KMS-11 (cell line): ENCODE measurements around the gene TMCC3.
A peak's percentile ranks its signal among the peaks of the same experiment; 100 is the strongest.

Source experiments
- H2AFZ ChIP-seq: fragments of 200-600 bp; sonication (generic); 2 replicates; pipeline ENCODE4 v1.6.1; 2016; ENCODE audit warnings: antibody characterized with exemption, mixed run types, low read depth
- H3K27ac ChIP-seq: fragments of 200-600 bp; sonication (generic); 2 replicates; pipeline ENCODE4 v1.6.1; 2016; ENCODE audit warnings: mild to moderate bottlenecking, mixed run types
- H3K27me3 ChIP-seq: fragments of 200-600 bp; sonication (generic); 2 replicates; pipeline ENCODE4 v1.6.1; 2017; ENCODE audit warnings: mild to moderate bottlenecking, low read depth, mixed run types, moderate library complexity; ENCODE audit not compliant: insufficient read depth
- H3K36me3 ChIP-seq: fragments of 200-600 bp; sonication (generic); 2 replicates; pipeline ENCODE4 v1.6.1; 2017; ENCODE audit warnings: mild to moderate bottlenecking, mixed run types; ENCODE audit not compliant: insufficient read depth
- H3K4me1 ChIP-seq: fragments of 200-600 bp; sonication (generic); 2 replicates; pipeline ENCODE4 v1.6.1; 2016; ENCODE audit warnings: mild to moderate bottlenecking, low read depth, mixed run types; ENCODE audit not compliant: poor library complexity, severe bottlenecking
- H3K4me2 ChIP-seq: fragments of 200-600 bp; sonication (generic); 2 replicates; pipeline ENCODE4 v1.7.0; 2016; ENCODE audit warnings: mild to moderate bottlenecking, mixed run types
- H3K4me3 ChIP-seq: fragments of 200-600 bp; sonication (generic); IDR thresholded peaks from 2 replicates; pipeline ENCODE4 v1.6.1; 2017; ENCODE audit warnings: low read depth, low read length, mixed read lengths; ENCODE audit not compliant: insufficient read depth
- H3K79me2 ChIP-seq: fragments of 200-600 bp; sonication (generic); 2 replicates; pipeline ENCODE4 v1.6.1; 2016; ENCODE audit warnings: low read depth, mixed run types; ENCODE audit not compliant: insufficient read depth
- H3K9ac ChIP-seq: fragments of 200-600 bp; sonication (generic); 2 replicates; pipeline ENCODE4 v1.6.1; 2016; ENCODE audit warnings: mild to moderate bottlenecking, mixed run types
- H4K20me1 ChIP-seq: fragments of 200-600 bp; sonication (generic); 2 replicates; pipeline ENCODE4 v1.6.1; 2016; ENCODE audit warnings: mild to moderate bottlenecking, mixed run types; ENCODE audit not compliant: insufficient read depth
- TF ChIP-seq, protein P1 (sequence below): fragments of 200-600 bp; sonication (generic); conservative IDR thresholded peaks from 2 replicates; pipeline ENCODE4 v1.6.1; 2017; ENCODE audit warnings: low read depth, mild to moderate bottlenecking, antibody characterized with exemption, low read length, moderate library complexity, mixed read lengths

TMCC3 gene

GRCh38 chr12:94535510-94535921 lies 114.8 kb downstream of the TMCC3 start:
- Histone ChIP-seq H4K20me1 (no peaks in the 10 kb centered on the region), H3K4me3 (no peak overlapping the region), H3K79me2 (no peaks in the 10 kb centered on the region), H3K9ac (no peak overlapping the region), H3K4me1 (peaks cover 4% of the 10 kb centered on the region), H3K36me3 (no peaks in the 10 kb centered on the region), H3K4me2 (no peak overlapping the region), H3K27me3 (no peaks in the 10 kb centered on the region), H3K27ac (no peak overlapping the region), H2AFZ (no peak overlapping the region)
- TF ChIP-seq, protein P1, sequence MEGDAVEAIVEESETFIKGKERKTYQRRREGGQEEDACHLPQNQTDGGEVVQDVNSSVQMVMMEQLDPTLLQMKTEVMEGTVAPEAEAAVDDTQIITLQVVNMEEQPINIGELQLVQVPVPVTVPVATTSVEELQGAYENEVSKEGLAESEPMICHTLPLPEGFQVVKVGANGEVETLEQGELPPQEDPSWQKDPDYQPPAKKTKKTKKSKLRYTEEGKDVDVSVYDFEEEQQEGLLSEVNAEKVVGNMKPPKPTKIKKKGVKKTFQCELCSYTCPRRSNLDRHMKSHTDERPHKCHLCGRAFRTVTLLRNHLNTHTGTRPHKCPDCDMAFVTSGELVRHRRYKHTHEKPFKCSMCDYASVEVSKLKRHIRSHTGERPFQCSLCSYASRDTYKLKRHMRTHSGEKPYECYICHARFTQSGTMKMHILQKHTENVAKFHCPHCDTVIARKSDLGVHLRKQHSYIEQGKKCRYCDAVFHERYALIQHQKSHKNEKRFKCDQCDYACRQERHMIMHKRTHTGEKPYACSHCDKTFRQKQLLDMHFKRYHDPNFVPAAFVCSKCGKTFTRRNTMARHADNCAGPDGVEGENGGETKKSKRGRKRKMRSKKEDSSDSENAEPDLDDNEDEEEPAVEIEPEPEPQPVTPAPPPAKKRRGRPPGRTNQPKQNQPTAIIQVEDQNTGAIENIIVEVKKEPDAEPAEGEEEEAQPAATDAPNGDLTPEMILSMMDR: no peak

DNA sequence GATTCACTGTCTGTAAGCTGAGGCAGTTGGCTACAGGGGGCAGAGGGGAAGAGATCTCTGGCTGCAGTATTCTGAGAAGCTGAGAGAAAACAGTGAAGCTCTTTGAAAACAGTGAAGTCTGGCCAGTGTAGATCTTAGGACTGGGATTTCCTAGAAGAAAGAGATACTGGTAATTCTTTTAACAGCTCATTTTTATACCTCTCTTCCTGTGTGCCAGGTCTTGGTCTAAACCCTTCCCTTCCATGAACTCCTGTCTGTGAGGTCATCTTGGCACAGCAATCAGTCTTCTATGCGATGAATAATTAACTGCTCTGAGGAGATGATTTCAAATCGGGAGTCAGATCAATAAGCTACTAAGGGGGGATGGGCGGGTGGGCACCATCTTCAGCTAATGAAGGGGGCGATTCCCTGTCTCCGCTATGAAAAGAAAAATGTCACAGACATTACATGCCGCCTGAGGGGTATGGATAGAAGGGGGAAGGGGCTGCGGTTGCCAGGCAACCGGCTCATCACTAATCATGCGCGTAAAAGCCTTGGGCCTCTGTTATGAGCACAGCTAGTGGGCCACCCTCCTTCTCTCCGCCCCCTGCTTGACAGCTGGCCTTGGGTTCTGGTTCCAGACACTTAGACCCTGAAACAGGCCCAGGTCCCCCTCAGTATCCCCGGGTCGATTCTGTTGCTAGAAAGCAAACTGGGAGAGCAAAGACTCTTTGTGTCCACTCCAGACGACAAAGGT lies 115.4 kb downstream of the TMCC3 start:
- no peaks in the 10 kb centered on the region for H3K27me3 ChIP-seq
- H3K4me1 ChIP-seq: peaks cover 4% of the 10 kb centered on the region
- H3K9ac ChIP-seq: no peak overlapping the region
- TF ChIP-seq, protein P1: no peak
- H3K4me2 ChIP-seq: no peak overlapping the region
- H3K4me3 ChIP-seq: no peak overlapping the region
- no peaks in the 10 kb centered on the region for H3K79me2 ChIP-seq
- H3K36me3 ChIP-seq: no peaks in the 10 kb centered on the region
- H3K27ac ChIP-seq: no peak overlapping the region
- no peaks in the 10 kb centered on the region for H4K20me1 ChIP-seq
- H2AFZ ChIP-seq: no peak overlapping the region

DNA sequence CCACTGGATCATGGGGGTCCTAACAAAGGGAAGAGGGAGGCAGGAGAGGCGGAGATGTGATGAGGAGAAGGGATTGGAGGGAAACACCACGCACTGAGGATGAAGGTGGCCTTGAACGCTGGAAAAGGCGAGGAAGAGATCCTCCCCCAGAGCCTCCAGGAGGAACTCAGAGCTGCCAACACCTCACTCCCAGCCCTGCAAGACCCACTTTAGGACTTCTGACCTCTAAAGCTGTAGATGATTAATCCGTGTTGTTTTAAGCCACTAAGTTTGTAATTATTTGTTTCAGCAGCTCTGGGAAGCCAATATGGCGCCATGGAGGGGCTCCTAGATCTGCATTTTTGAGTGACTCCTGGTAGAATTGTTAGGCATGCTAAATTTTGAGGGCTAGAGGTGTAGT lies 116.1 kb downstream of the TMCC3 start:
- H3K4me3 ChIP-seq: no peak overlapping the region
- no peak overlapping the region for H3K9ac ChIP-seq
- TF ChIP-seq, protein P1: no peak
- H3K79me2 ChIP-seq: no peaks in the 10 kb centered on the region
- H4K20me1 ChIP-seq: no peaks in the 10 kb centered on the region
- peaks cover 4% of the 10 kb centered on the region for H3K4me1 ChIP-seq
- H2AFZ ChIP-seq: no peak overlapping the region
- H3K36me3 ChIP-seq: no peaks in the 10 kb centered on the region
- H3K27ac ChIP-seq: no peak overlapping the region
- H3K4me2 ChIP-seq: no peak overlapping the region
- H3K27me3 ChIP-seq: no peaks in the 10 kb centered on the region

- TF ChIP-seq, protein P1: peak; percentile 86
- H3K4me2 ChIP-seq: peak overlapping the region; percentile 57; the same call in 1 of the 2 replicates
- no peak overlapping the region for H3K4me3 ChIP-seq
- H3K36me3 ChIP-seq: no peaks in the 10 kb centered on the region
- H3K4me1 ChIP-seq: peaks cover 4% of the 10 kb centered on the region
- no peaks in the 10 kb centered on the region for H3K79me2 ChIP-seq
- H3K9ac ChIP-seq: no peak overlapping the region
- H3K27me3 ChIP-seq: no peaks in the 10 kb centered on the region
- H4K20me1 ChIP-seq: no peaks in the 10 kb centered on the region
- peak overlapping the region; percentile 44; the same call in 1 of the 2 replicates for H2AFZ ChIP-seq
- H3K27ac ChIP-seq: no peak overlapping the region
Observed at GRCh38 chr12:94532490-94533422, 117.6 kb downstream of the TMCC3 start.
